PC-3 (cell line): ENCODE data around the gene EAF1.

Source experiments
- CTCF ChIP-seq: fragments of 300-600 bp; sonication (generic); conservative IDR thresholded peaks from 2 replicates; pipeline ENCODE4 v1.5.1; 2017; ENCODE audit warnings: antibody characterized with exemption, low read depth, mild to moderate bottlenecking, low read length
- EZH2 ChIP-seq: fragments of 300-600 bp; sonication (generic); IDR thresholded peaks from one replicate; pipeline ENCODE4 v1.6.1; 2017; ENCODE audit warnings: antibody characterized with exemption, mild to moderate bottlenecking, low read length; ENCODE audit not compliant: unreplicated experiment
- EZH2phosphoT487 ChIP-seq: fragments of 300-600 bp; sonication (generic); IDR thresholded peaks from 2 replicates; pipeline ENCODE4 v1.6.1; 2018; ENCODE audit warnings: mild to moderate bottlenecking, antibody characterized with exemption, low read length, borderline replicate concordance

DNA sequence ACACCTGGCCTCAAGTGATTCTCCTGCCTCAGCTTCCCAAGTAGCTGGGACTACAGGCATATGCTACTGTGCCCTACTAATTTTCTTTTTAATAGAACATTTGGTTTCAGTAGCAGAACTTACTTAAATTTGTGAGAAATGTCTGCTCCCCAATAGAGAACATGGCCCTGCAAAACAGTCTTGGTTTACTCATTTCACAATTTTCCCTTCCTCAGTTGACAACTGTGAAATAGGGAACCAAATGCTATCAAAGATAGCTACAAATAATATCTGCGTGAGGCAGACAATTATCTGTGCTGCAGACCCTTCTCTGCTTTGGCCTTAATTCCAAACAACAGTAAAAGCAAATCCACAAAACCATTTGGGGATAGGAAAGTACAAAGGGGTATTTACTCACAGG lies 22.6 kb upstream of the EAF1 start:
- TF ChIP-seq CTCF (no peak), EZH2 (no peak), EZH2phosphoT487 (no peak)
